CD4-positive, alpha-beta T cell treated with Interferon gamma for 1 hour (primary cell): ENCODE results near the gene CTNNBIP1.
A peak's percentile ranks its signal among the peaks of the same experiment; 100 is the strongest.
"Not testable (repeated sequence)": the region's sequence is repeated elsewhere in the genome, so short reads cannot be mapped to it uniquely, and the experiment has no call there.

ENCODE experiments used
- DNase-seq: peaks from one replicate; pipeline ENCODE4 v3.0.0-alpha.2; 2020

CTNNBIP1 gene, protein sequence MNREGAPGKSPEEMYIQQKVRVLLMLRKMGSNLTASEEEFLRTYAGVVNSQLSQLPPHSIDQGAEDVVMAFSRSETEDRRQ

DNA sequence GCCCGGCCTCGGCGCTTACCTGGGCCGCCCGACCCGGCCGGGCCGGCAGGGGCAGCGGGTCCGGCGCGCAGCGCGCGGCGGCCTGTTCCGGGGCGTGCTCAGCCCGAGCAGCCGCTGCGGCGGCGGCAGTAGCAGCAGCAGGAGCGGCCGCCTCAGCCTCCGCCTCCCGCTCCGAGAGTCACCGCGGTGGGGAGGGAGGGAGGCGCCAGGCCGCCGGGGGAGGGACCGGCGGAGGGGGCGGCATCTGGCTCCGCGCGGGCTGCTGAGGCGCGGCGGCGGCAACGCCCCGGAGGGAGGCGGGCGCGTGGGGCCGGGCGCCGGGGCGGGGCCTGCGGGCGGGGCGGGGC lies at the start of gene CTNNBIP1:
TSS of gene CTNNBIP1 (minus strand) at position 194 of the 347 bp plus-strand sequence. CDS start 38,205 bp downstream, outside the sequence.
- DNase-seq = no peak

DNA sequence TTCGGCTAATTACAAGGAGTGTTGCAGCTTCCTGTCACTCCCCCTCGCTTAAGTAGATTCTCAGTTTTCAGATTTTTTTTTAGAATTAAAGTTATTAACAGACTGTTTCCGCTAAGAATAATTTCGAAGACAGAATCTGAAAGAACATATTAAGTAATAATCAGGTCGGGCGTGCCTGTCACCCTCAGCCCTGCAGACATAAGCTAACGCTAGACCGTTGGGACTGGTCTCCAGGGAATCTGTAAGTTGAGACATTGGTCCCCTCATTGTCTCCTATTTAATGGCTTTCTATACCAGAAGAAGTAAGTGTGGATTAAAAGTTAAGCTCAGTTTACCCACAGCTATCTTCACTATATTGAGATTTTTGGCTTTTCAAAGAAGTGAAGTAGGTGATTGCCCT lies 47.7 kb upstream of the CTNNBIP1 start:
- no peak for DNase-seq

DNA sequence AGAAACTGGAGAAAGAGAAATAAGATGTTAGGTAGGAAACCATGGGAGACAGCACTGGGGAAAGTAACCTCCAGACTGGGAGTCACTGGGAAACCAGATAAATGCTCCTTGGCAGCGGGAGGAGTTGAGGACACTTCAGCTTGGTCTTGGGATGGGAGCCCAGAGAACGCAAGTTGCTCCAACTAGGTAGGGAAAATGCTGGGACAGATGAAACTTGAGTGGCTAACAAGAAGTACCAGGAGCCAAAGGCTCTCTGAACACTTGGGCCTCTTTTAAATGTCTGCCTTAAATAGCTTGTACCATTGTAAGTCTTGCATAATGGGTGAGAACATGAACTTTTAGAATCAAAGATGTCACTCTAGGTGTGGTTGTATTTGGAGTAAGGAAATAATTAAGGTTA lies 36.2 kb upstream of the CTNNBIP1 start:
- no peak for DNase-seq

DNA sequence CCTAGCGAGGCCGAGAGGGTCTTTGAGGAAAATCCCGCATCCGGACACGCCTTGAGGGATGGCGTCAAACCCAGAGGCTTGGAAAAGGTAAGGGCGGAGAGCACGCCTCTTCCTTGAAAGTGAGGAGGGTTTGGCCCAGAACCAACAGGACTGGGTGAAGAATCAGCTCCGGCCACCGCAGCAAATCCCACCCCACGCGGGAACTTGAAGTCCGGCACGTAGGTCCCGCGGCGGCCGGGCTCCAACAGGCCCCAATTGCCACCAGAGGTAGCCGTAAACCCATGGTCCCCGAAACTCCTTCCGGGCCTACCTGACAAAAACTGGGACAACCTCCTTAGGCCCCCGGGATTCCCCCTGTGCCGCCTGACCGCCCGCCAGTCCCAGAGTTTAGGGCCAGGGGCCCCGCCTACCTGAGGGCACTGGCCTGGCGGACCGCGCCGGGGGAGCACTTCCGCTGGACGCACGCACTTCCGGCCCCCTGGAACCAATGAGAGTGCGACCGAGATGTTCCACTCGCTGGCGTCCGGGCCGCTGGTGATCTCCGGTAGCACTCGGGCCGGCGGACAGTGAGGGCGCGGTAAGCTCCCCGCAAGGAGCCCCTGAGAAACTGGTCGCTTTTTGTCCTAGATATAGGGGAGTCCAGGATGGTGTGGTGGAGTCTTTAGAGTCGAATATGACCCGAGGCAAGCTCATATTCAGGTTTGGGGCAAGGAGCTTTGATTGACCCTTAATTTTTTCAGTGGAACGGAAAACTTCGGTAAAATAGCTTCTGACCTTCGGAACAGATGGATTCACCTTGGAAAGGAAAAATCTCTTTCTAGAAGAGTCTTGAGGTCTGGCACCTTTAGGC lies 33.1 kb upstream of the CTNNBIP1 start, which contains the start of the genes LZIC and NMNAT1:
TSS of gene LZIC (minus strand) at position 453 of the 850 bp plus-strand sequence. CDS start 6,772 bp downstream, outside the sequence.
TSS of gene NMNAT1 (plus strand) at position 537 of the 850 bp plus-strand sequence. CDS start 28,599 bp downstream, outside the sequence.
- peak; percentile 88 for DNase-seq

DNA sequence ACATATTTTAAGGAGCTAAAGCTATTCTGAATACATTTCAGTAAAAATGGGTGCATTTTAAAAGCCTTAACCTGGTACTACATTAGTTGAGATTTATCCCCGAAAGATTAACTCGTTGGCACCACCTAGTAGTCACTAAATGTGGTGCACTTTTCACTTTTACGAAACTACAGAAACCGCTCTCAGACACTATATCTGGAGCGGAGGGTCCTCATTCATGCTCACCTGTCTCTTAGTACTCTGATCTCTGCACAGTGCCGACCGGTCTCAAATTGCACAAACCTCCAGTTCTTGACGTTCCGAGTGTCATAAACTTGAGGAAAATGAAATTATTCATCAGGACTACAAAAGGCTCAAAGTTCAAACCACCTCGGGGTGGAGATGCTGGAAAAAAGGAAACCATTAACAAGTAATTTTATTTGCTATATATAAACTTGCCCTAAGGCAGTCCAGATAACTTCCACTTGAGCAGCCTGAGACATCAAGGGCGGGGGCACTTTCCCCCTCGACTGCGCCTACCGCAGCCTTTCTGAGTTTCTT lies 32.4 kb upstream of the CTNNBIP1 start:
- no peak for DNase-seq

DNA sequence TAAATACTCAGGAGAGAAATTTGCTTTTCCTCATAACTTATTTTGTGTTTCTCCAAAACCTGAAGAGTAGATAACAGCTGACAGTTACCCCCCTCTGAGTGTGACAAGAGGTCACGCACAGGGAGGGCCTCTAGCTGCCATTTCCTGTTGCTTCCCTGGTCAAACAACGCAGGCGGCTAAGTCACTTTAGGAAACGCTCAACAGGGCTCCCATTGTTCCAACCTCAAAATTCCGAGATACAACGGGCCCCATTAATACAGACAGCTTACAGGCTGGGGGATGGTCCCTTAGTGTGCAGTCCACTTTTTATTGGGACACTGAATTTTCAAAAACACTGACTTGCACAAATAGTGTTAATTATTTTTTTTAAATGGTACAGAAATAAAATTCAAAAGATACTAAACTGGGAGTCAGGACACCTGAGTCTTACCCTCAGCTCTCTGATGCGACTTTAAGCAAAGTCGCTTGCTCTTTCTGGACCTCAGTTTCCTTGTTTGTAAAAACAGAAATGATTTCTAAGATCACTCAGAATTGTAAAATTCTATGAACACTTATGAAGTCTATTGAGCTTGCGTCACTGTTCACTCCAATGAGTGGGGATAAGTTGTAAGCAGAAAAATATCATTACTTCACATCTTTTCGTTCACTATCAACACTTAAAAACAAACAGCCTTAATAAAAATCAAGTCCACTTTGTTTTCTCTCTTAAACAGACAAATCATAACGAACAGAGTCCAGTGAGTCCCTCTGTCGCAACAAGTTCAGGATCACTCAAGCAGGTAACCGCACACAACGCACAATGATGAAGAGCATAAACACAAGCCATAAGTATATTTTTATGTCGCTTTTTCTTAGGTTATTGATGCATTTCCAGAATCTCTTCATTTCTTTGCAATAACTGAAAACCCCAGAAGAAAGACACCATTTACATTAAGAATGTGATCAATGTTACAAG lies 19.6 kb upstream of the CTNNBIP1 start:
- no peak for DNase-seq

DNA sequence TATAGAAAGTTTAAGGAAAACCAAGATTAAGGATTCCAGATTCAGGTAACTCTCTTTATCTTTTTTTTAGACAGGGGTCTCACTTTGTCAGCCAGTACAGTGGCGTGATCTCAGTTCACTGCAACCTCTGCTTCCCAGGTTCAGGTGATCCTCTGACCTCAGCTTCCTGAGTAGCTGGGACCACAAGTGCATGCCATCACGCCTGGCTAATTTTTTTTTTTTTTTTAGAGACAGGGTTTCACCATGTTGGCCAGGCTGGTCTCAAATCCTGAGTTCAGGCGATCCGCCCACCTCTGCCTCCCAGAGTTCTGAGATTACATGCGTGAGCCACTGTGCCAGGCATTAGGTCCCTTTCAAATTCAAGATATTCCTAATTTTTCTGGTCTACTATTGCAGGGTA lies 17.2 kb upstream of the CTNNBIP1 start:
- DNase-seq = no peak

DNA sequence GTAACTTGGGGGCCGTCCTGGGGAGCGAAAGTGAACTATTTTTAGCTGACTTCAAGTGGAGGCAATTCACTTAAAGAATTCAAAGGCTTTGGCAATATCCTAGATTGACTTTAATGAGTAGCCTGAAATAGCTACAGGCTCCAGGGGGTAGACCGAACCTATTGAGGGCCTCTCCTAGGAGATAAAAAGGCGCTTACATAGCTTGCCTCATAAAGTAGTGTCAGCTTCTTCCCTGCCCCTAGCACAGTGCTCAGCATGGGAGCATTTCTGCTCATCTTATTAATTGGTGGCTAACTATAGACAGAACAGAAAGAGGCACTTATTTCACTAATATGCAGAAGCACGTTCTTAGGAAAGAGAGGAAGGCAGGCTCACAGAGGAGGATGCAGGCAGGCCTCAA lies 12.3 kb upstream of the CTNNBIP1 start:
- DNase-seq = no peak

DNA sequence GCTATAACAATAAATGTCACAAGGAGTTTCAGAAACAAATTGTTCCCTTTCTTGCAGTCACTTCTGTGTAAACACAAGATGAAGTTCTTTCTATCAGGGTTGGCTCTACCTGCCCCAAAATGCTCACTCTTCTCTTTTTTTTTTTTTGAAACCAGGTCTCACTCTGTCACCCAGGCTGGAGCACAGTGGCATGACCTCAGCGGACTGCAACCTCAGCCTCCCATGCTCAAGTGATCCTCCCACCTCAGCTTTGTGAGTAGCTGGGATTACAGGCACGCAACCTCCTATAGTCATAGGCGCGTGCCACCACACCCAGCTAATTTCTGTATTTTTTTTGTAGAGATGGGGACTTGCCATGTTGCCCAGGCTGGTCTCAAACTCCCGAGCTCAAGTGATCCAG lies 10.5 kb upstream of the CTNNBIP1 start:
- no peak for DNase-seq

DNA sequence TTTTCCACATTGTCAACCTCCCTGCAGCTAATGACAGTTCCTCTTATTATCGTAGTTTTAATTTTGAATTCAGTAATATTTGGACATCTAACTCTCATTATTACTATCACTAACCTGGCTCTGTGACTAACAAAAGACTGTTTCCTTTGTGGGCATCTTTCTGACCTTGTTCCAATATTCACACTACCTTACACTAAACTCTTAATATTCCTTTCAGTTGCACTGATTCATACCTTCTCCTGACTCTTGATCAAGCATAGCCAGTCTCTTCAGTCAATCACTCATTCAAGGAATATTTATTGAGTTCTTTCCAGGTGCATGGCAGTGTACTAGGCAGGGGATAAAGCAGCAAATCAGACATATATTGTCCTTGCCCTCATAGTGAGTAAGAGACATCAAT lies 7.8 kb upstream of the CTNNBIP1 start:
- DNase-seq = no peak

DNA sequence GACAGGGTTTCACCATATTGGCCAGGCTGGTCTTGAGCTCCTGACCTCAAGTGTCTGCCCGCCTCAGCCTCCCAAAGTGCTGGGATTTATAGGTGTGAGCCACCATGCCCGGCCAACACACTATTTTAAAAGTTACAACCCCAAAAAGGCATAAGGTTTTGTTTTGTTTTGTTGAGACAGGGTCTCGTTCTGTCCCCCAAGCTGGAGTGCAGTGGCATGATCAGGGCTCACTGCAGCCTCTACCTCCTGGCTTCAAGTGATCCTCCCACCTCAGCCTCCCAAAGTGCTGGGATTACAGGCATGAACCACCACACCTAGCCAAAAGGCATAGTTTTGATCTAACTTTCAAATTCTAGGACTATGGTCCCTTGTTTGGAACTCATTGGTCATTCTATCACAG lies 7.4 kb upstream of the CTNNBIP1 start:
- DNase-seq = not testable (repeated sequence)

DNA sequence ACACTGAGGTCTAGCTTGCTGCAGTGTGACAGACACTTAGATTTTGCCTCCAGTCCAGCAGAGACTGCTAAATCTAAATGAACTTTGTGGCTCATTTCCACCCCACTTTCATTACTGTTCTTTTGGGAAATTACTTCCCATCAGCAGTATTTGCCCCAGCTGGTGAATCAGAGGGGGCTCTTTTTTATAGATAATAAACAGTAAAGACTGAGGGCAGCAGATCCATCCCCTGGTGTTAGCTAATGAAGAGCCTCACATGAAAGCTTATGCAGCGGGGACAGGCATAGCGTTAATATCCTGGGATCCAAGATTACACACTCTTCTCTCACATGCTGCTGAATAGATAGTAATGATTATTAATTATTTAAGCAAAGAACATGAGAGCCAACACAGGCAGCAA lies 6.4 kb upstream of the CTNNBIP1 start:
- no peak for DNase-seq

DNA sequence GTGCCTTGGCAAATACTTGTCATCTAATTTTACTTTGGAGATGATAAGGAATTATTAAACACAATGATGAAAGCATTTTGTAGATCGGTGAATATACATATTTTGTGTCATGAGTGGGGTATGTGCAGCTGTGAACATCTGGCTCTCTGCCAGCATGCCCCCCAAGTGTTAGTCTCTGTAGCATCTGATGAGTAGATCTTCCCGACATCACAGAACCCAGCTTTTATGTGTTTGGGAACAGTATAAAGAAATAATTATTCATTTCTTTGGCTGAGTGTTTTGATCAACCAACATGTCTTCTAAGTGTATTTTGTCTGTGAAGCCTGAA lies 4.5 kb upstream of the CTNNBIP1 start:
- DNase-seq = no peak

DNA sequence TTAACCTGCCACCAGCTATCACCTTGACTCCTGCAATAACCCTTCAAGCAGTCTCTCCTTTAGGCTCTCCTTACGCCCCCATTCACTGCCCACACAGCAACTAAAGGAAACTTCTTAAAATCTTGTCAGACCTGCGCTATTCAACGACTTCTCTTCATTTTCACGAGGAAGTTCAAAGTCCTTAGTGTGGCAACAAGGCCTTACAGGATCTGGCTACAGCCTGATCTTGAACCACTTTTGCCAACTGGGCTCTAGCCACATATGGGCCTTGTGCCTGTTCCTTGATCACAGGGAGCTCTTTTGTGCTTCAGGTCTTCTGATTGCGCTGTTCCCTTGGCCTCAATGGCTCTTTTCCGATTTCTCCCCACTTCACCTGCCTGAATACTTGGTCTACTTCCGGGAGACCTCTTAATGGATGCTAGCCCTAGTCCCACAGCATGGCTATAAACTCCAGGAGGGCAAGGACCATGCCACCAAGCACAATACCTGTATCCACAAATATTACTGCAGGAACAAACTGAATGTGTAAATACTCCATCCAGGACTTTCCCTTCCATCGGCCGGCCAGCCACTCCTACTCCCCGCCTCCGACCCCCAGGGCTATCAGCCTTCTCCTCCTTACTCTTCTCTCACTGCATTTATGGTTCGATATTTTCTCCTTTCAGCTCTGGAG lies 2.3 kb upstream of the CTNNBIP1 start:
- DNase-seq = no peak

DNA sequence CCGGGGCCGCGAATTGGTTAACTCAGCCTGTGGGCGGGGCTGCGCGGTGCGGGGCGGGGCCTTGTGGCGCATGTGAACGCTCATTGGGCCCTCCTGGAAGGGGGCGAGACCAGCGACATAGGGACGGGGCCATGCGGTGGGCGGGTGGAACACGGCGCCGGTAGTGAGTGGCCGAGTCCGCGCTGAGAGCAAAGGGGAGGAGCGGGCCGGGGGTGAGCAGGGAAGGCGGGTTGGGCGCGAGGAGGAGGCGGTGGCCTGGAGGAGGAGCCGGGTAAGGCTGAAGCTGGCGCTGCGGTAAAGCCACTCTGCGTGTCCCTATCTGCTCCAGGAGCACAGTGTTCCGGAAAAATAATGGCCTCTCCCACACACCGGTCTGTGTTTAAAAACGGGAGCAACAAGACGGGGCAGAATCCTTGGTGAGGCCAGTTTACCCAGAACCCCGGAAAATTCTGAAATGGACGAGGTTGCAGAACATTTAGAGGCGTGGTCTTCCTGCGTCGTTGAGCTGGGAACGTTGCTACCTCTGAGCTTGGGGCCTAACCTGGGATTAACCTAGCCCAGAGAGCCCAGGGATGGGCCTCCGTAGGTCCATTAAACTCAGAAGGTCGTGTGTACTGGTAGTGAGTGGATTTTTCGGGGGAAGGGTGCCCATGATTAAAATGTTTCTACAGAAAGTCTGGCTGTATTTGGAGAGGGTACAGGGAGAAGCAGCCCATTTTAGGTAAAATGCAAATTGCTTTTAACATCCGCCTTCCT lies 532 bp upstream of the CTNNBIP1 start:
- DNase-seq = peak; percentile 99

DNA sequence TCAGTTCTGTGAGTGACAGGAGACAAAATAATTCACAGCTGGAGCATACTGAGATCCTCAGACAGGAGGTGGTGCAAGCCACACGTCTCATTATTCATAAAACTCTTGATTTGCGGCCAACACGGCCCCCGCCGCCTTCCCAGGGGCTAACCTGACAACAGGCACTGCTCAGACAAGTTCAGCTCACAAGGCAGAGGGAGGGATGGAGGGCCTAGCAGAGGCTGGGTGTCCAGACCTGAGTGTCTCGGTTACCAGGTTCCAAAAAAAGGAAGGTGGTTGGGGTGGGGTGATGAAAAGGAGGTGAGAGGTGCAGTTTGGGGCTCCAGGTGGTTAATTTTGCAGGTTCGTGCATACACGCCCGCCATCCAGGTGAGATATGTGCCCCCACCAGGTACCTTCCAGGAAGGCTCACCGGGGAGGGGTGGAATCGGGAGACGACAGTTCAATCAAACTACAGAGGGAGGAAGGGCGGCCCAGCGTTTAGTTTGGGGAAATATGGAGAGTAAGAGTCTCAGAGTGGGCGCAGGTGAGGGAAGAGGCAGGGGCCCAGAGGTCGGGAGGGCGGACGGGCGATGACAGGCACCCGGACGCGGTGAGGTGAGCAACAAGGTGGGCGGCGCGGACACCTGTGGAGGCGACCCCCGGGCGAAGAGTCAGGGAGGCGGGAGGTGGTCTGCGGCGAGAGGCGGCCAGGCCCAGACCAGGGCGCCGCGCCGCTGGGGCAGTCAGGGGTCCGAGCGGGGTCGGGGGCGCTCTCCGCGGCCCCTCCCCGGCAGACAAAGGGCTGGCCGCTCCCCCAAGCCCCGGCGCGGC lies 629 bp downstream of the CTNNBIP1 start:
- no peak for DNase-seq

DNA sequence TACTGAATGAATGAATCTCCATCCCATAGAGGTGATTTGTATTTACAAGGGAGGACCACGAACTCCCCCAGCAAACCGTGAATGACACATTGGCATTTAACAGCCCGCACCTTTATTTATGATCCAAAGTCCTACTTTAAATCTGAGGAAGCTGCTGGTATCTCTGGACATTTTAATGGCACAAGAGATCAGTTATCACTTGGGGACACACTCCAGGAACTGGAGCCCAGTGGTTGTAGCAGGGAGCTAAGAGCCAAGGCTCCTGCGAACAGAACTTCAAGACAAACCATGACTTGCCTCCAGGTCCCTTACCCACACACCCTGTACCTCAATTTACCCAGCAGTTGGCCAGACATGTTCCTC lies 1.2 kb downstream of the CTNNBIP1 start:
- DNase-seq = no peak

DNA sequence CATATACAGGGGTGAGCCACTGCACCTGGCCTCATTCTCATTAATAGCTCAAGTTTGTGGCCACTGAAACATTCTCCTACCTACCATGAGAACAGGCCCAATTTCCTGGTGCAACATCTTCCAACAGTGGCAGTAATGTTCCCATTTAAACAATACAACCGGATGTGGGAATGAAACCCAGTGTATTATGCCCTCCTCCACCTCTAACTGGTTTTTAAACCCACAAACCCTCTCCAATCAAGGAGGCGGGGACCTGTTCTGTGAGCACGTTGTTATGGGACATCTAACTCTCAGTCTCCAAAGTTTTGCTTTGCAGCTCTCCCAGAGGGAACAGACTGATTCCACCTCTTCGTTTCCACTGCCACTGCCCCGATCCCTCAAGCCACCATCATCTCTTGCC lies 2.6 kb downstream of the CTNNBIP1 start:
- DNase-seq = no peak

DNA sequence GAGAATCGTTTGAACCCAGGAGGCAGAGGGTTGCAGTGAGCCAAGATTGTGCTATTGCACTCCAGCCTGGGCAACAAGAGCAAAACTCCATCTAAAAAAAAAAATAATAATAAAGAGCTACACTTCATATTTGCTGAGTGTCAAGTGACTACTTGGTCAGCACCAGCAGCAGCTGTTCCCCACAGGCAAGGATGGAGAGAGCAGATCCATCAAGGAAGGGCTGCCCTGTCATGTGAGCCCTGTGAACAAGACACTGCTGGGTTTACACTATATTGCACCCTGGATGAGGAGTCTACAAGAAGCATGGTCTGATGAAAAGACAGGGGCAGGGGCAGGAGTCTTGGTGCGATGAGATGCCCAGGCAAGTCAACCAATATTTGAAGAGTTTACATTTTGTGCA lies 3.6 kb downstream of the CTNNBIP1 start:
- DNase-seq = no peak

DNA sequence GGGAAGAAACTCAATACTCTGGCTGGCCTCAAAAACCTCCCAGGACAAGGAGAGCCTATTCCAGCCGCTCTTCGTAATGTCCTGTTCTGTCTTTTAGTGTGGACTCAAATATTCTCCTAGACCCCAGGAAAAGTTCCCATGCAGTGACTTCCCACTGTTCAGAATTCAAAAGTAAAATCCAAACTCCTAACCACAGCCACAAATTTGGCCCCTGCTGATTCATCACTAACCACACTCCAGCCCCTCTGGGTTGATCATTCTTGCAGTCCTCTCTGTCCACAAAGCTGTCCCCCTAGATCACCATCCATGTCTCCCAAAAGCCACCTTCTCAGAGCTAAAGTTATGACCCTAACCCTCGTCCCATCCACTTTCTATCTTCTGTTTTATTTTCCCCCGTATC lies 5.1 kb downstream of the CTNNBIP1 start:
- no peak for DNase-seq

DNA sequence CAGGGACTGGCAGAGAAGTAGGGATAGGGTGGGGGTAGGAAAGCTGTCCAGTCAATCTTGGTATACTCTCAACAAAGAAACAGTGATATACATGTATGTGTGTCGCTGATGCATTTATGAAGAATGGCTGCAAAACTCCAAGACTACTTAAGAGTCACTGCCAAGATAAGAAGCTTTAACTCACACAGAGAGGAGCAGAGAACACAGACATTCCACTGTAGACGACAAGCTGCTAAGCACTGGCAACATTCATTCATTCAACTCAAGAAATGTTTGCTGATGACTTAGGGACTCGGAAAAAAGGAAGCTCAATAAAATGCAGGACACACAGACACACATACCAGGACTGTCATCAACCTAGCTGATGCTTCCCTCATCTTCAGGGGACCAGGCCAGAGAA lies 5.5 kb downstream of the CTNNBIP1 start:
- DNase-seq = no peak
